ENCODE measurements around the gene ULK2. TPM values are rescaled to one million over a fixed set of nuclear protein-coding genes. Genes with fewer than 3 reads are reported as not detected.

The ULK2 gene
- total and polyA plus RNA-seq, 2 donors: 7.2 to 7.9 TPM

- WGBS: 96% methylated on average over 11 of the region's 11 CpGs
Measured at GRCh38 chr17:19731626-19732025, 136.1 kb downstream of the ULK2 start.

GRCh38 chr17:19730843-19731242 lies 136.9 kb downstream of the ULK2 start:
- Histone ChIP-seq H3K4me1 (ENCODE audit: control insufficient read depth in 2 of 2, insufficient read depth in 2 of 2, low read length in 2 of 2) (peaks cover 0 to 8% of the 10 kb centered on the region in 2 donors), H3K4me3 (ENCODE audit: low read length in 2 of 2) (no peak overlapping the region), H3K27me3 (ENCODE audit: control insufficient read depth in 2 of 2, insufficient read depth in 1 of 2, low read length in 1 of 2) (peaks cover 2 to 8% of the 10 kb centered on the region in 2 donors), H3K27ac (ENCODE audit: low read depth in 1 of 2, low read length in 1 of 2) (no peak overlapping the region), H3K36me3 (ENCODE audit: control insufficient read depth in 2 of 2, insufficient read depth in 2 of 2, low read length in 1 of 2) (no peaks in the 10 kb centered on the region), H3K9me3 (ENCODE audit: control insufficient read depth in 2 of 2, insufficient read depth in 1 of 2, low read length in 1 of 2) (no peaks in the 10 kb centered on the region)
- 89% methylated on average over 4 of the region's 4 CpGs for WGBS
- DNase-seq (ENCODE audit: low read depth in 6 of 9, low spot score in 9 of 9): no peak

More at GRCh38 chr17:19731626-19732025, 136.1 kb downstream of the ULK2 start:
- H3K36me3 ChIP-seq (ENCODE audit: control insufficient read depth in 2 of 2, insufficient read depth in 2 of 2, low read length in 1 of 2): no peaks in the 10 kb centered on the region
- H3K4me1 ChIP-seq (ENCODE audit: control insufficient read depth in 2 of 2, insufficient read depth in 2 of 2, low read length in 2 of 2): peaks cover 0 to 8% of the 10 kb centered on the region in 2 donors
- no peak overlapping the region for H3K4me3 ChIP-seq (ENCODE audit: low read length in 2 of 2)
- H3K27me3 ChIP-seq (ENCODE audit: control insufficient read depth in 2 of 2, insufficient read depth in 1 of 2, low read length in 1 of 2): peaks cover 0 to 8% of the 10 kb centered on the region in 2 donors
- no peak for DNase-seq (ENCODE audit: low read depth in 6 of 9, low spot score in 9 of 9)
- no peak overlapping the region for H3K27ac ChIP-seq (ENCODE audit: low read depth in 1 of 2, low read length in 1 of 2)
- no peaks in the 10 kb centered on the region for H3K9me3 ChIP-seq (ENCODE audit: control insufficient read depth in 2 of 2, insufficient read depth in 1 of 2, low read length in 1 of 2)

- H3K9me3 ChIP-seq (ENCODE audit: control insufficient read depth in 2 of 2, insufficient read depth in 1 of 2, low read length in 1 of 2): no peaks in the 10 kb centered on the region
- DNase-seq (ENCODE audit: low read depth in 6 of 9, low spot score in 9 of 9): no peak
- 98% methylated on average over 6 of the region's 6 CpGs for WGBS
- no peaks in the 10 kb centered on the region for H3K36me3 ChIP-seq (ENCODE audit: control insufficient read depth in 2 of 2, insufficient read depth in 2 of 2, low read length in 1 of 2)
- H3K4me3 ChIP-seq (ENCODE audit: low read length in 2 of 2): no peak overlapping the region
- H3K27ac ChIP-seq (ENCODE audit: low read depth in 1 of 2, low read length in 1 of 2): no peak overlapping the region
- peaks cover 0 to 8% of the 10 kb centered on the region in 2 donors for H3K4me1 ChIP-seq (ENCODE audit: control insufficient read depth in 2 of 2, insufficient read depth in 2 of 2, low read length in 2 of 2)
- peaks cover 2 to 10% of the 10 kb centered on the region in 2 donors for H3K27me3 ChIP-seq (ENCODE audit: control insufficient read depth in 2 of 2, insufficient read depth in 1 of 2, low read length in 1 of 2)
Measured at GRCh38 chr17:19729900-19730299, 137.8 kb downstream of the ULK2 start.

- H3K27me3 ChIP-seq (ENCODE audit: control insufficient read depth in 2 of 2, insufficient read depth in 1 of 2, low read length in 1 of 2): peaks cover 2 to 22% of the 10 kb centered on the region in 2 donors
- WGBS: 58% methylated on average over 7 of the region's 7 CpGs
- no peaks in the 10 kb centered on the region for H3K9me3 ChIP-seq (ENCODE audit: control insufficient read depth in 2 of 2, insufficient read depth in 1 of 2, low read length in 1 of 2)
- DNase-seq (ENCODE audit: low read depth in 6 of 9, low spot score in 9 of 9): no peak
- H3K36me3 ChIP-seq (ENCODE audit: control insufficient read depth in 2 of 2, insufficient read depth in 2 of 2, low read length in 1 of 2): no peaks in the 10 kb centered on the region
- peak overlapping the region in 1 of 2 donors; percentile 77 for H3K27ac ChIP-seq (ENCODE audit: low read depth in 1 of 2, low read length in 1 of 2)
- H3K4me3 ChIP-seq (ENCODE audit: low read length in 2 of 2): no peak overlapping the region
- peaks cover 0 to 8% of the 10 kb centered on the region in 2 donors for H3K4me1 ChIP-seq (ENCODE audit: control insufficient read depth in 2 of 2, insufficient read depth in 2 of 2, low read length in 2 of 2)
Measured at GRCh38 chr17:19728084-19728495, 139.6 kb downstream of the ULK2 start.

- DNase-seq (ENCODE audit: low read depth in 6 of 9, low spot score in 9 of 9): no peak
- Histone ChIP-seq H3K27ac (ENCODE audit: low read depth in 1 of 2, low read length in 1 of 2) (peak overlapping the region in 1 of 2 donors; percentile 77), H3K27me3 (ENCODE audit: control insufficient read depth in 2 of 2, insufficient read depth in 1 of 2, low read length in 1 of 2) (peaks cover 2 to 22% of the 10 kb centered on the region in 2 donors), H3K4me3 (ENCODE audit: low read length in 2 of 2) (no peak overlapping the region), H3K9me3 (ENCODE audit: control insufficient read depth in 2 of 2, insufficient read depth in 1 of 2, low read length in 1 of 2) (no peaks in the 10 kb centered on the region), H3K4me1 (ENCODE audit: control insufficient read depth in 2 of 2, insufficient read depth in 2 of 2, low read length in 2 of 2) (peaks cover 0 to 8% of the 10 kb centered on the region in 2 donors), H3K36me3 (ENCODE audit: control insufficient read depth in 2 of 2, insufficient read depth in 2 of 2, low read length in 1 of 2) (no peaks in the 10 kb centered on the region)
- WGBS: 93% methylated on average over 4 of the region's 4 CpGs
Measured at GRCh38 chr17:19727501-19728078, 140.1 kb downstream of the ULK2 start.

- DNase-seq (ENCODE audit: low read depth in 6 of 9, low spot score in 9 of 9): no peak
- Histone ChIP-seq H3K4me1 (ENCODE audit: control insufficient read depth in 2 of 2, insufficient read depth in 2 of 2, low read length in 2 of 2) (peaks cover 0 to 8% of the 10 kb centered on the region in 2 donors), H3K9me3 (ENCODE audit: control insufficient read depth in 2 of 2, insufficient read depth in 1 of 2, low read length in 1 of 2) (no peaks in the 10 kb centered on the region), H3K27me3 (ENCODE audit: control insufficient read depth in 2 of 2, insufficient read depth in 1 of 2, low read length in 1 of 2) (peaks cover 2 to 22% of the 10 kb centered on the region in 2 donors), H3K36me3 (ENCODE audit: control insufficient read depth in 2 of 2, insufficient read depth in 2 of 2, low read length in 1 of 2) (no peaks in the 10 kb centered on the region), H3K4me3 (ENCODE audit: low read length in 2 of 2) (no peak overlapping the region), H3K27ac (ENCODE audit: low read depth in 1 of 2, low read length in 1 of 2) (peak overlapping the region in 1 of 2 donors; percentile 82)
- WGBS: 93% methylated on average over 7 of the region's 7 CpGs
Measured at GRCh38 chr17:19726631-19727376, 140.9 kb downstream of the ULK2 start.

- peaks cover 2 to 17% of the 10 kb centered on the region in 2 donors for H3K27me3 ChIP-seq (ENCODE audit: control insufficient read depth in 2 of 2, insufficient read depth in 1 of 2, low read length in 1 of 2)
- WGBS: 96% methylated on average over 5 of the region's 5 CpGs
- H3K9me3 ChIP-seq (ENCODE audit: control insufficient read depth in 2 of 2, insufficient read depth in 1 of 2, low read length in 1 of 2): no peaks in the 10 kb centered on the region
- H3K27ac ChIP-seq (ENCODE audit: low read depth in 1 of 2, low read length in 1 of 2): no peak overlapping the region
- H3K4me3 ChIP-seq (ENCODE audit: low read length in 2 of 2): no peak overlapping the region
- peaks cover 0 to 8% of the 10 kb centered on the region in 2 donors for H3K4me1 ChIP-seq (ENCODE audit: control insufficient read depth in 2 of 2, insufficient read depth in 2 of 2, low read length in 2 of 2)
- H3K36me3 ChIP-seq (ENCODE audit: control insufficient read depth in 2 of 2, insufficient read depth in 2 of 2, low read length in 1 of 2): no peaks in the 10 kb centered on the region
- DNase-seq (ENCODE audit: low read depth in 6 of 9, low spot score in 9 of 9): no peak
Measured at GRCh38 chr17:19725486-19725885, 142.2 kb downstream of the ULK2 start.

GRCh38 chr17:19724501-19725420 lies 143.0 kb downstream of the ULK2 start:
- Histone ChIP-seq H3K4me1 (ENCODE audit: control insufficient read depth in 2 of 2, insufficient read depth in 2 of 2, low read length in 2 of 2) (peaks cover 0 to 8% of the 10 kb centered on the region in 2 donors), H3K9me3 (ENCODE audit: control insufficient read depth in 2 of 2, insufficient read depth in 1 of 2, low read length in 1 of 2) (no peaks in the 10 kb centered on the region), H3K27me3 (ENCODE audit: control insufficient read depth in 2 of 2, insufficient read depth in 1 of 2, low read length in 1 of 2) (peaks cover 2 to 17% of the 10 kb centered on the region in 2 donors), H3K4me3 (ENCODE audit: low read length in 2 of 2) (peak overlapping the region in 1 of 2 donors; percentile 13), H3K27ac (ENCODE audit: low read depth in 1 of 2, low read length in 1 of 2) (no peak overlapping the region), H3K36me3 (ENCODE audit: control insufficient read depth in 2 of 2, insufficient read depth in 2 of 2, low read length in 1 of 2) (no peaks in the 10 kb centered on the region)
- 37% methylated on average over 55 of the region's 55 CpGs for WGBS
- DNase-seq (ENCODE audit: low read depth in 6 of 9, low spot score in 9 of 9): no peak

Data from thymus (tissue), 11 donors.